Measurements from ENCODE around the gene KIAA0513.

The KIAA0513 gene

GRCh38 chr16:85067426-85067825 lies 39.8 kb downstream of the KIAA0513 start:
- TF ChIP-seq ZFX (IDR thresholded peaks at IDR 0.05), result no peak
- TF ChIP-seq, protein P1, sequence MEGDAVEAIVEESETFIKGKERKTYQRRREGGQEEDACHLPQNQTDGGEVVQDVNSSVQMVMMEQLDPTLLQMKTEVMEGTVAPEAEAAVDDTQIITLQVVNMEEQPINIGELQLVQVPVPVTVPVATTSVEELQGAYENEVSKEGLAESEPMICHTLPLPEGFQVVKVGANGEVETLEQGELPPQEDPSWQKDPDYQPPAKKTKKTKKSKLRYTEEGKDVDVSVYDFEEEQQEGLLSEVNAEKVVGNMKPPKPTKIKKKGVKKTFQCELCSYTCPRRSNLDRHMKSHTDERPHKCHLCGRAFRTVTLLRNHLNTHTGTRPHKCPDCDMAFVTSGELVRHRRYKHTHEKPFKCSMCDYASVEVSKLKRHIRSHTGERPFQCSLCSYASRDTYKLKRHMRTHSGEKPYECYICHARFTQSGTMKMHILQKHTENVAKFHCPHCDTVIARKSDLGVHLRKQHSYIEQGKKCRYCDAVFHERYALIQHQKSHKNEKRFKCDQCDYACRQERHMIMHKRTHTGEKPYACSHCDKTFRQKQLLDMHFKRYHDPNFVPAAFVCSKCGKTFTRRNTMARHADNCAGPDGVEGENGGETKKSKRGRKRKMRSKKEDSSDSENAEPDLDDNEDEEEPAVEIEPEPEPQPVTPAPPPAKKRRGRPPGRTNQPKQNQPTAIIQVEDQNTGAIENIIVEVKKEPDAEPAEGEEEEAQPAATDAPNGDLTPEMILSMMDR (conservative IDR thresholded peaks at IDR 0.05), result no peak
- H3K27ac ChIP-seq, result no peak overlapping the region

- no peak overlapping the region for H3K27ac ChIP-seq
- TF ChIP-seq, protein P1 (conservative IDR thresholded peaks at IDR 0.05), result no peak
- no peak for TF ChIP-seq ZFX (IDR thresholded peaks at IDR 0.05)
Measured at GRCh38 chr16:85068746-85069145, 41.2 kb downstream of the KIAA0513 start.

- TF ChIP-seq, protein P1 (conservative IDR thresholded peaks at IDR 0.05), result no peak
- no peak for TF ChIP-seq ZFX (IDR thresholded peaks at IDR 0.05)
Measured at GRCh38 chr16:85069171-85069570, 41.6 kb downstream of the KIAA0513 start.

DNA sequence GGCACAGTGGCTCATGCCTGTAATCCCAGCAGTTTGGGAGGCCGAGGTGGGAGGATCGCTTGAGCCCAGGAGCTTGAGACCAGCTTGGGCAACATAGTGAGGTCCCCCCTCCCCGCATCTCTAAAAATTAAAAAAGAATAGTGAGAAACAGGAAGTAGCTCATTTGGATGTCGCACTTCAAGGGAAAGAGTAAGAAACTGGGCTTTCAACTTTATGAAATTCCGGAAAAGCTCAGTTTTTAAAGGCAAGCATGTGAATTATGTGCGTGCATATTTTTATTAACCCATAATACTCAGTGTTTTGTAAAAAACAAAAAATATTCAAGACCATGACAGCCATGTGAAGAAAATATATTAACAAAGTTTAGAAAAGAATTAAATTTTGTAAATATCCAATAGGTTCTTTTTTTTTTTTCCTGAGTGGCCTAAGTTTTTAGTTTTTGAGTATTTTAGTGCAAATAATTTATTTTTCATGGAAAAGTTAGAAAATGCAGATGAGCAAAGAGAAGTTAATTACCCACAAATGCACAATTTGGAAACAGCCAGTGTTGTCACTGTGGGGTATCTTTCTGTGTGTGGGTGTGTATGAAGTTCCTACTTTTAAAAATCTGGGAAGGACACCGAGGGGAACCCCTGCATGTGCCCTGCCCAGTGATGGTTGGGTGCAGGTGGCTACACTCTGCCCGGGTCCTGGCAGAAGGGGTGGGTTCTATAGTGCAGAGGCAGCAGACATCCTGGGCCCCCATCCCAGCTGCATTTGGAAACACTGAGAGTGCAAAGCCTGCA lies 44.7 kb downstream of the KIAA0513 start:
- no peak overlapping the region for H3K27ac ChIP-seq
- TF ChIP-seq, protein P1 (conservative IDR thresholded peaks at IDR 0.05), result no peak
- no peak for TF ChIP-seq ZFX (IDR thresholded peaks at IDR 0.05)

More at GRCh38 chr16:85069171-85069570, 41.6 kb downstream of the KIAA0513 start:
- no peak overlapping the region for H3K27ac ChIP-seq

- no peak overlapping the region for H3K27ac ChIP-seq
- TF ChIP-seq ZFX (IDR thresholded peaks at IDR 0.05), result no peak
- TF ChIP-seq, protein P1 (conservative IDR thresholded peaks at IDR 0.05), result no peak
Measured at GRCh38 chr16:85072947-85073346, 45.4 kb downstream of the KIAA0513 start.

DNA sequence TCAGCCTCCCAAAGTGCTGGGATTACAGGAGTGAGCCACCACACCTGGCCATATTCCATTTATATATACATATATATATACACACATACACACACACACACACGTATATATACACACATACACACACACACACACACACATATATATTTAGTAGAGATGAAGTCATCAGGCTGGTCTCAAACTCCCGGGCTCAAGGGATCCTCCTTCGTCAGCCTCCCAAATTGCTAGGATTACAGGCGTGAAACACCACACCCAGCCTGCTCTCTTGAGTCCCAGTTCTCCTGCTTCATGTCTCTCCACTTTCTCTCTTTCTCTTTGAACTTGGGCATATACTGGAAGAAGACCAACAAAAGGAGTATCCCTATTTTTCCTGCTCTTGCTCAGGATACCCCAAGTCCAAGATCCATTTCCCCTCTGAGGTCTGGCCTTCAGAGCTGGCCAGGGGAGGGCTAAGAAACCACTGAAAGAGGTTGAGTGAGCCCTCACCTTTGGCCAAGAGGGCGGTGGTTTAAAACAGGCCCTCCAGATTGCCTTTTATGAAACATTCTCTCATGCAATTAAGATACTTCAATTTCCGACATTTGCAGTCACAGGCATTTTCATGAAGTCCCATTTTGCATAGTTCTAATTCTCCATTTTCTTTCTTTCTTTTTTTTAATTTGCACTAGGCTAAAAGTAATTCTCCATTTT lies 46.8 kb downstream of the KIAA0513 start:
- TF ChIP-seq ZFX (IDR thresholded peaks at IDR 0.05), result no peak
- TF ChIP-seq, protein P1 (conservative IDR thresholded peaks at IDR 0.05), result no peak
- no peak overlapping the region for H3K27ac ChIP-seq

DNA sequence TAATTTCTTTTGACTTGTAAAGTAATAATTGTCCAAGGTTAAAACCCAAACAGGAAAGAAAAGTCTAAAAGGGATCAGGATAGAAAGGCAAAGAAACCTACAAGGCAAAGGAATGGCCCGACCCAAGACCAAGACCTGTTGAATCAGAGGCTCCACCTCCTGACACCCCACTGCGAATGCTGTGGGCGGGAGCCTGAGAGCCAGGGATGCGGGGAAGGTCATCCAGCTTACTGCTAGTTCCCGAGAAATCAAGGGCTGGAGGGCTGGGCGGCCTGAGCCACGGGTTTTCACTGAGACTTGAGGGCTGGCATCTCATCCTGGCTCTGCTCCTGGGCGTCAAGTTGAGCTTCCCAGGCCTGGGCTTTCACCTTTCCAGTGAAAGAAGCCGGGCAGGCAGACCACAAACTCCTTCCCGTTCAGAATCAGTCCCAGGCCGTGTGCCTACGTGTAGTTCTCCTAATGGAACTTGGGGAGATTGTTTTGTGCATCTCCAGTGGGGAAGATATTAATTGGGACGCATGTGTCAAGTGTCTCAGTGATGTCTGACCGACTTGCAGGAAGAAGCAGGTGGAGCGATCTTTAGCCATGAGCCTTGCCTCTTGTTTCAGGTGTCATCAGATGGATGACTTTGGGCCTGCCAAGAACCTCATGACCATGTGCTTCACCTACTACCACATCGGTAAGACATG lies 47.8 kb downstream of the KIAA0513 start:
- no peak overlapping the region for H3K27ac ChIP-seq
- TF ChIP-seq, protein P1 (conservative IDR thresholded peaks at IDR 0.05), result no peak
- no peak for TF ChIP-seq ZFX (IDR thresholded peaks at IDR 0.05)
